HG02610 (cell line): Measurements from ENCODE around the gene CPLANE2.
"Not testable (repeated sequence)": the region's sequence is repeated elsewhere in the genome, so short reads cannot be mapped to it uniquely, and the experiment has no call there.

ENCODE experiments used
- ATAC-seq: cut with Tn5 transposase; IDR thresholded peaks from one replicate; pipeline ENCODE4 v1.9.1; 2021; ENCODE audit warnings: mild to moderate bottlenecking, moderate library complexity; ENCODE audit not compliant: unreplicated experiment

The CPLANE2 gene

DNA sequence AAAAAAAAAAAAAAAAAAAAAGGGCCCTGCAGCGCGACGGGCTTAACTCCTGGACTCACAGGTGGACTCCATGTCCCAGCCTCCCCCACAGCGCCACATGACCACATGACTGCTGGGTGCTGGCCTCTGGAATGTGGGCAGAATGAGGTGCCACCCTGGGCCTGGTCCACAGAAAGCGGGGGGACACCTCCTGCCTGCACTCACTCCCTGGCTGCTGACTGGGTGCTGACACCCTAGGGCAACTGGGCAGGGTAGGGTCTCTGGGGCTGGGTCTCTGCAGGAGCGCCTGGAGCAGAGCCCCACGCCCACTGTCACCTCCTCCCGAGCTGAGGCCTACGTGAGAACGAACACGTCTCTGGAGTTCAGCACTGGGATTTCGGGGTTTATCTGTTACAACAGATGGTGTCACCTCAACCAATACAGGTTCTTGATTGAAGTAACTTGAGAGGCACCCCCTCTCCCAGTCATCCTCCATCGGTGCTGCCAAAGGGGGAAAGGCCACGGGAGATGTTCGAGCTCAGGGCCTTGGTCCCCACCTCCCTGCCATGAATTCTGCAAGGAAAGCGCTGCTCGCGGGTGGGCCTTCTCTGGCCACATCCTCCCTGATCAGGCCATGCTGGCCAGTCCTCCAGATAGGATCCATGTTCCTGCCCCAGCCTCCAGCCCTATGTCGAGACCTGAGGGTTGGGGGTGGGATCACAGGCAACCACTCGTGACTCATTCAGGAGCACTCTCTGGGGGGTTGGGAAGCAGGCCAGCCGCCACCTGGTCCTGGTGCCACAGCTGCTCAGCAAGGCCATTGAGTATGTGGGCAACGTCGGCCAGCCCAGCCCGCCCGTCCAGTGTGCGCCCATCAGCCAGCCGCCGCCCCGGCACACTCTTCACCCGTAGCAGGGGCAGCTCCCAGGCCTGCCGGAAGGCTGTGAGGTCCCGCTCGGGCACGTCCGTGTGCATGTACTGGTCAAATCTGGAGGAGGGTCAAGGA is 5.4 kb downstream of the CPLANE2 start:
- ATAC-seq: no peak

- no peak for ATAC-seq
Measured at GRCh38 chr1:16230744-16231143, 6.2 kb downstream of the CPLANE2 start.

DNA sequence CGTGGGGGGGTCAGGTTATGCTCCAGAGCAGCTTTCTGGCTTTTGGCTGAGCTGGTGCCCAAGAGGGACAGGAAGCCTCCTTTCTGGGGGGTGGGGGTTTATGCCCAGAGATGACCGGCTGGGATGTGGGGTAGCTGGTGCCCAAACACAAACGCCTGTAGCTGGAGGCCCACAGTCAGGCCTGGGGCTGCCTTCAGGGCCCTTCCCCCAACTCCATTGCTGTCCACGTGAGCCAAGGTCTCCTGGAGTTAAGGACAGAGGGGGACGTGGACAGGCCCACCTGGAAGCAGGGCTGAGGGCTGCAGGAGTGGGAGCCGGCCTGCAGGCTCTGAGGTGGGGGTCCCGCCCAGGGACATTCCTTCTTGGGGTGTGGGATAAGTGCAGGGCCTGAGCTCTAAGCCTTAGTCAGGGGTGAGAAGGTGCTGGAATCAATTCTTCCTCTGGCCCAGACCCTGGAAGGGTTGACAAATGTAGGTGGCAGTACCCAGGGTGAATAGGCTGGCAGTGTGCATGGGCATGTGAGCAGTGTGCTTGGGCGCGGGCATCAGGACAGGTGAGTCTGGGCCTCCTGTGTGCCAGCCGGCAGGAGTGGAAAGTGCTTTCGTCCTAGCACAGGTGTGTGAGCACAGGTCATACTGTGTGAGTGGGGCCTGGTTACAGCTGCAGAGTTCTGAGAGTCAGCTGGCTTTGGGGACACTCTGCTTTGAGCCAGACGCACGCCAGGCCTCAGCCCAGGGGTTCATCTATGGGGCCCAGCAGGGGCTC is 6.8 kb downstream of the CPLANE2 start:
- ATAC-seq: no peak

- ATAC-seq: no peak
Measured at GRCh38 chr1:16226490-16227179, 10.3 kb downstream of the CPLANE2 start.

- no peak for ATAC-seq
Measured at GRCh38 chr1:16226129-16226489, 10.9 kb downstream of the CPLANE2 start.

DNA sequence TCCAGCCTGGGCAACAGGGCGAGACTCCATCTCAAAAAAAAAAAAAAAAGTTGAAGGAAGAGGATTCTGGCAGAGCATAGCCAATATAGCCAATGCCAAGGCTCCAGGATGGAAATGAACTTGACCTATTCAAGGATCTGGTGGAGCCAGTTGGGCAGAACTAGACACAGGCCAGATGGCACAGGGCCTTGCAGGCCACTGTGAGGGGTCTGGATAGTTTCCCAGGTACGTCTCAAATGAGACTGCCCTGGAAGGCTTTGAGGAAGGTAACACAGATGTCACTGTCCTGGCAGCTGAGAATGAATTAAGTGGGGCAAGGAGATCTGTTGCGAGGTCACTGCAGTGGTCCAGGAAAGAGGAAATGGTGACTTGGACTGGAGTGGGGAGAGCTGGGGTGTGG is 12.5 kb downstream of the CPLANE2 start:
- ATAC-seq: no peak

DNA sequence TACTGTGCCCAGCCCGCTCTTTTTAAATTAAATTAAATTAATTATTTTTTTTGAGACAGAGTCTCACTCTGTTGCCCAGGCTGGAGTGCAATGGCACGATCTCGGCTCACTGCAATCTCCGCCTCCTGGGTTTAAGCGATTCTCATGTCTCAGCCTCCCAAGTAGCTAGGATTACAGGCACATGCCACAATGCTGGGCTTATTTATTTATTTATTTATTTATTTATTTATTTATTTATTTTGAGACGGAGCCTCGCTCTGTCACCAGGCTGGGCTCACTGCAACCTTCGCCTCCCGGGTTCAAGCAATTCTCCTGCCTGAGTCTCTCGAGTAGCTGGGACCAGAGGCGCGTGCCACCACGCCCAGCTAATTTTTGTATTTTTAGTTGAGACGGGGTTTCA is 14.3 kb downstream of the CPLANE2 start:
- ATAC-seq: not testable (repeated sequence)

DNA sequence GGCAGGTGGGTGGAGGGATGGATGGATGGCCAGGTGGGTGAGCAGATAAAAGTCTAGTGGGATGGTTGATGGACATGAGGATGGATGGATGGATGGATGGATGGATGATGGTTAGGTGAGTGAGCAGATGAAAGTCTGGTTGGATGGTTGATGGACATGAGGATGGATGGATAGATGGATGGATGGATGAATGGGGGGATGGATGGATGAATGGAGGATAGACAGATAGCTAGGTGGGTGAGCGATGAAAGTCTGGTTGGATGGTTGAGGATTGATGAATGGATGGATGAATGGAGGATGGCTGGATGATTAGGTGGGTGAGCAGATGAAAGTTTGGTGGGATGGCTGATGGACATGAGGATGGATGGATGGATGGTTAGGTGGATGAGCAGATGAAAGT is 15.5 kb downstream of the CPLANE2 start:
- ATAC-seq: no peak

- ATAC-seq: no peak
Measured at GRCh38 chr1:16219968-16220500, 16.9 kb downstream of the CPLANE2 start.

GRCh38 chr1:16218674-16219071 is 18.3 kb downstream of the CPLANE2 start:
- ATAC-seq: no peak

DNA sequence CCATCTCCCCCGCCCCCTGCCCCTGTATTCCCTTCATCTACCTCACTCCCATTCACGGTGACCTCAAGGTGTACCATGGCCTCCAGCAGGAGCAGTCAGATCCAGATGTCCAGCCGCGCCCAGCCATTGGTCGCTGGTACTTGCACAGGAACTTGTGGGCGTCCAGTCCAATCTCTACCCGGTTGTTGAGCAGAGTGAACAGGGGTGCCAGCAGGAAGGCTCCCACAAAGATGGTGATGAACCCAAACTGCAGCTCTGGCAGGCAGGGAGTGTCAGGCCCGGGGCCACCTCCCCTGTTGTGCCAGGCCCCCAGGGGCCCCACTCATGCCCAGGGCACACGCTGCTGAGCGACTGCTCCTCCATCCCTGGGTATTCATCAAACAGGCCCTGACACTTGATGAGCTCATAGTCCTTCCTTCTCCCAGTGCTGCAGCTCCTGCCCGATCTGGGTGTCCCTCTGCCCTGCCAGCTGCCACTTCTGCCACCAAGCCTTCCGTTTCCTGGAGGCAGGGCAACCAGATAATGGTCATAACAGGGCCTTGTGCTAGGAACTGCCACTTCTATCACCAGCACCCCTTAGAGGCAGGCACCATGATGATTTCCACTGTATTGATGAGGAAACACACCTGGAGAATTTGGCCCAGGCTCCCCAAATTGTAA is 18.8 kb downstream of the CPLANE2 start:
- no peak for ATAC-seq

- ATAC-seq: peak; percentile 88
Measured at GRCh38 chr1:16217061-16217785, 19.8 kb downstream of the CPLANE2 start.

- ATAC-seq: peak; percentile 51
Measured at GRCh38 chr1:16215882-16216753, 20.9 kb downstream of the CPLANE2 start.

DNA sequence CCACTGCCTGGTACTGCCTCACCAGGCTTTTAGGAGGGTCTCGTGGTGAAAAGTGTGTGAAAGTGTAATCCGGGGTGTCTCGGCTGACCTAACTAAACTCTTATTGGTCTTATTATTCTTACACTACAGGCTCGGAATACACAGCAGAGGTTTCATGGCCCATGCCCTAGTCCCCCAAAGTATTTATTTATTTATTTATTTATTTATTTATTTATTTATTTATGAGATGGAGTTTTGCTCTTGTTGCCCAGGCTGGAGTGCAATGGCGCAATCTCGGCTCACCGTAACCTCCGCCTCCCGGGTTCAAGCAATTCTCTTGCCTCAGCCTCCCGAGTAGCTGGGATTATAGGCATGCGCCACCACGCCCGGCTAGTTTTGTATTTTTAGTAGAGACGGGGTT is 21.7 kb downstream of the CPLANE2 start:
- not testable (repeated sequence) for ATAC-seq

DNA sequence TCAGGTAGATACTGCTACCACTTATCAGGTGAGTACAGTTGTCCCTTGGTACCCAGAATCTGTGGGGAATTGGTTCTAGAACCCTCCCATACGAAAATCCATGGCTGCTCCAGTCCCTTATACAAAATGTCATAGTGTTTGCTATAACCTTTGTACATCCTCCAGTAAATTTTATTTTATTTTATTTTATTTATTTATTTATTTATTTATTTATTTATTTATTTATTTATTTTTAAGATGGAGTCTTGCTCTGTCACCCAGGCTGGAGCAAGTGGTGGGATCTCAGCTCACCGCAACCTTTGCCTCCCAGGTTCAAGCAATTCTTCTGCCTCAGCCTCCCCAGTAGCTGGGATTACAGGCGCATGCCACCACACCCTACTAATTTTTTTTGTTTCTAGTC is 23.4 kb downstream of the CPLANE2 start:
- ATAC-seq: not testable (repeated sequence)

- no peak for ATAC-seq
Measured at GRCh38 chr1:16213013-16213412, 24.0 kb downstream of the CPLANE2 start.

- no peak for ATAC-seq
Measured at GRCh38 chr1:16212251-16212961, 24.6 kb downstream of the CPLANE2 start, which contains the start of gene ARHGEF19. Gene ARHGEF19, minus strand, starts transcription at chr1:16212652. Its CDS starts 3,598 bp downstream, at chr1:16209054.

GRCh38 chr1:16211824-16212223 is 25.2 kb downstream of the CPLANE2 start:
- no peak for ATAC-seq
